ENCODE results near the gene RAB31. TPM values are rescaled to one million over a fixed set of nuclear protein-coding genes. Genes with fewer than 3 reads are reported as not detected.
"Not testable (repeated sequence)": the region's sequence is repeated elsewhere in the genome, so short reads cannot be mapped to it uniquely, and the experiment has no call there.

The RAB31 gene
- total RNA-seq, 1 experiment from 2014 or later = 32.9 TPM

DNA sequence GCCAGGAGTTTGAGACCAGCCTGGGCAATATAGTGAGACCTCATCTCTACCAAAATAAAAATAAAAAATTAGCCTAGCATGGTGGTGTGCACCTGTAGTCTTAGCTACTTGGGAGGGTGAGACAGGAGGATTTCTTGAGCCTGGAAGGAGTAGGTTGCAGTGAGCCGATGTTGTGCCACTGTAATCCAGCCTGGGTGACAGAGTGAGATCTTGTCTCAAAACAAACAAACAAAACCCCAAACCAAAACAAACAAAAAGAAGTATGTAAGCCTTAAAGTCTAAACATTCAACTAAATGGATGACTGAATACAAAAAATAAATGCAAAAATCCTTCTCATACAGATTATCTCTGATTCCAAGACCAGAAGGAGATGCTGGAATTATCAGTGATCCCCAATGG is 58.6 kb downstream of the RAB31 start:
- ChIA-PET CTCF (no interaction called here), POLR2A (no interaction called here)
- H3K27ac Mint-ChIP-seq = no peak overlapping the region
- TF ChIP-seq FOXP1 (CRISPR knock-in tag; IDR thresholded peaks at IDR 0.05; ENCODE audit: borderline replicate concordance) = no peak
- TF ChIP-seq ZNF219 (CRISPR knock-in tag; IDR thresholded peaks at IDR 0.05; ENCODE audit: borderline replicate concordance) = no peak
- TF ChIP-seq NFATC4 (CRISPR knock-in tag; IDR thresholded peaks at IDR 0.05) = no peak
- TF ChIP-seq, protein P1, sequence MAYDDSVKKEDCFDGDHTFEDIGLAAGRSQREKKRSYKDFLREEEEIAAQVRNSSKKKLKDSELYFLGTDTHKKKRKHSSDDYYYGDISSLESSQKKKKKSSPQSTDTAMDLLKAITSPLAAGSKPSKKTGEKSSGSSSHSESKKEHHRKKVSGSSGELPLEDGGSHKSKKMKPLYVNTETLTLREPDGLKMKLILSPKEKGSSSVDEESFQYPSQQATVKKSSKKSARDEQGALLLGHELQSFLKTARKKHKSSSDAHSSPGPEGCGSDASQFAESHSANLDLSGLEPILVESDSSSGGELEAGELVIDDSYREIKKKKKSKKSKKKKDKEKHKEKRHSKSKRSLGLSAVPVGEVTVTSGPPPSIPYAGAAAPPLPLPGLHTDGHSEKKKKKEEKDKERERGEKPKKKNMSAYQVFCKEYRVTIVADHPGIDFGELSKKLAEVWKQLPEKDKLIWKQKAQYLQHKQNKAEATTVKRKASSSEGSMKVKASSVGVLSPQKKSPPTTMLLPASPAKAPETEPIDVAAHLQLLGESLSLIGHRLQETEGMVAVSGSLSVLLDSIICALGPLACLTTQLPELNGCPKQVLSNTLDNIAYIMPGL (CRISPR knock-in tag; IDR thresholded peaks at IDR 0.05) = no peak
- TF ChIP-seq, protein P2, sequence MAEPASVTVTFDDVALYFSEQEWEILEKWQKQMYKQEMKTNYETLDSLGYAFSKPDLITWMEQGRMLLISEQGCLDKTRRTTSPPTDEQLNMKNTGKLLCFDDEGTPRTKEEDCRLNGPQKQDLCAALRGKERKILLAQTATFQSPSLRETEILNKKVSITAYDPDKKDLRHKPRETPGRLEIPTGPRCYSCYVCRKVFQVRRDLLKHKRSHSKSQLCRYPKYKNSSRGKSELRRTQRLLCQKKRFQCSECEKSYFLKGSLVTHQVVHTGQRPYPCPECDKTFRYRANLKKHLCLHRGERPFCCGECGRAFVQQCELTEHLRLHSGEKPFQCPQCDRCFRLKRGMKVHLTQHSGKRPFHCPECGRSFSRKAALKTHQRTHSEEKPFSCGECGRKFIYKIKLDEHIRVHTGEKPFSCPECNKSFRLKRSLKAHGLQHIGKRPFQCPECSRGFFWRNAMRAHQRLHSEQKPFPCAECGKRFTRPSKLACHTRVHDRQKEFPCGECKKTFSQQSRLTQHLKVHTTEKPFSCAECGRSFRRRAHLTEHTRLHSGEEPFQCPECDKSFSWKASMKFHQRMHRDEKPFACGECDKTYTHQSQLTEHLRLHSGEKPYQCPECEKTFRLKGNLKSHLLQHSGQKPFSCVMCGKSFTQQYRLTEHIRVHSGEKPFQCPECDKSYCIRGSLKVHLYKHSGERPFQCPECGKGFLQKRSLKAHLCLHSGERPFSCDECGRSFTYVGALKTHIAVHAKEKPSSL (CRISPR knock-in tag; conservative IDR thresholded peaks at IDR 0.05) = no peak
- TF ChIP-seq, protein P3, sequence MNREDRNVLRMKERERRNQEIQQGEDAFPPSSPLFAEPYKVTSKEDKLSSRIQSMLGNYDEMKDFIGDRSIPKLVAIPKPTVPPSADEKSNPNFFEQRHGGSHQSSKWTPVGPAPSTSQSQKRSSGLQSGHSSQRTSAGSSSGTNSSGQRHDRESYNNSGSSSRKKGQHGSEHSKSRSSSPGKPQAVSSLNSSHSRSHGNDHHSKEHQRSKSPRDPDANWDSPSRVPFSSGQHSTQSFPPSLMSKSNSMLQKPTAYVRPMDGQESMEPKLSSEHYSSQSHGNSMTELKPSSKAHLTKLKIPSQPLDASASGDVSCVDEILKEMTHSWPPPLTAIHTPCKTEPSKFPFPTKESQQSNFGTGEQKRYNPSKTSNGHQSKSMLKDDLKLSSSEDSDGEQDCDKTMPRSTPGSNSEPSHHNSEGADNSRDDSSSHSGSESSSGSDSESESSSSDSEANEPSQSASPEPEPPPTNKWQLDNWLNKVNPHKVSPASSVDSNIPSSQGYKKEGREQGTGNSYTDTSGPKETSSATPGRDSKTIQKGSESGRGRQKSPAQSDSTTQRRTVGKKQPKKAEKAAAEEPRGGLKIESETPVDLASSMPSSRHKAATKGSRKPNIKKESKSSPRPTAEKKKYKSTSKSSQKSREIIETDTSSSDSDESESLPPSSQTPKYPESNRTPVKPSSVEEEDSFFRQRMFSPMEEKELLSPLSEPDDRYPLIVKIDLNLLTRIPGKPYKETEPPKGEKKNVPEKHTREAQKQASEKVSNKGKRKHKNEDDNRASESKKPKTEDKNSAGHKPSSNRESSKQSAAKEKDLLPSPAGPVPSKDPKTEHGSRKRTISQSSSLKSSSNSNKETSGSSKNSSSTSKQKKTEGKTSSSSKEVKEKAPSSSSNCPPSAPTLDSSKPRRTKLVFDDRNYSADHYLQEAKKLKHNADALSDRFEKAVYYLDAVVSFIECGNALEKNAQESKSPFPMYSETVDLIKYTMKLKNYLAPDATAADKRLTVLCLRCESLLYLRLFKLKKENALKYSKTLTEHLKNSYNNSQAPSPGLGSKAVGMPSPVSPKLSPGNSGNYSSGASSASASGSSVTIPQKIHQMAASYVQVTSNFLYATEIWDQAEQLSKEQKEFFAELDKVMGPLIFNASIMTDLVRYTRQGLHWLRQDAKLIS (CRISPR knock-in tag; IDR thresholded peaks at IDR 0.05; ENCODE audit: borderline replicate concordance) = no peak
- TF ChIP-seq CREM (CRISPR knock-in tag; IDR thresholded peaks at IDR 0.05) = no peak
- TF ChIP-seq FOXK1 (CRISPR knock-in tag; IDR thresholded peaks at IDR 0.05) = no peak
- no peak for TF ChIP-seq ZNF423 (CRISPR knock-in tag; IDR thresholded peaks at IDR 0.05)
- TF ChIP-seq, protein P4, sequence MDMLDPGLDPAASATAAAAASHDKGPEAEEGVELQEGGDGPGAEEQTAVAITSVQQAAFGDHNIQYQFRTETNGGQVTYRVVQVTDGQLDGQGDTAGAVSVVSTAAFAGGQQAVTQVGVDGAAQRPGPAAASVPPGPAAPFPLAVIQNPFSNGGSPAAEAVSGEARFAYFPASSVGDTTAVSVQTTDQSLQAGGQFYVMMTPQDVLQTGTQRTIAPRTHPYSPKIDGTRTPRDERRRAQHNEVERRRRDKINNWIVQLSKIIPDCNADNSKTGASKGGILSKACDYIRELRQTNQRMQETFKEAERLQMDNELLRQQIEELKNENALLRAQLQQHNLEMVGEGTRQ (CRISPR knock-in tag; IDR thresholded peaks at IDR 0.05) = no peak
- no peak for TF ChIP-seq TEAD1 (CRISPR knock-in tag; IDR thresholded peaks at IDR 0.05)
- TF ChIP-seq SP1 (CRISPR knock-in tag; conservative IDR thresholded peaks at IDR 0.05) = no peak
- TF ChIP-seq IRF2 (CRISPR knock-in tag; IDR thresholded peaks at IDR 0.05; ENCODE audit: borderline replicate concordance, low read depth) = no peak
- no peak for TF ChIP-seq GTF2I (CRISPR knock-in tag; conservative IDR thresholded peaks at IDR 0.05)
- TF ChIP-seq, protein P5, sequence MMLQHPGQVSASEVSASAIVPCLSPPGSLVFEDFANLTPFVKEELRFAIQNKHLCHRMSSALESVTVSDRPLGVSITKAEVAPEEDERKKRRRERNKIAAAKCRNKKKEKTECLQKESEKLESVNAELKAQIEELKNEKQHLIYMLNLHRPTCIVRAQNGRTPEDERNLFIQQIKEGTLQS (CRISPR knock-in tag; conservative IDR thresholded peaks at IDR 0.05) = no peak
- no peak for TF ChIP-seq GABPB1 (CRISPR knock-in tag; IDR thresholded peaks at IDR 0.05)
- H3K27me3 Mint-ChIP-seq (ENCODE audit: low read depth) = no peaks in the 10 kb centered on the region
- H3K9me3 Mint-ChIP-seq = peaks cover 15% of the 10 kb centered on the region
- ATAC-seq = no peak
- no peak for DNase-seq (ENCODE audit: low spot score)
- peaks cover 30% of the 10 kb centered on the region for H3K4me1 Mint-ChIP-seq
- H3K4me3 Mint-ChIP-seq = no peak overlapping the region
- peaks cover 3% of the 10 kb centered on the region for H3K36me3 Mint-ChIP-seq

DNA sequence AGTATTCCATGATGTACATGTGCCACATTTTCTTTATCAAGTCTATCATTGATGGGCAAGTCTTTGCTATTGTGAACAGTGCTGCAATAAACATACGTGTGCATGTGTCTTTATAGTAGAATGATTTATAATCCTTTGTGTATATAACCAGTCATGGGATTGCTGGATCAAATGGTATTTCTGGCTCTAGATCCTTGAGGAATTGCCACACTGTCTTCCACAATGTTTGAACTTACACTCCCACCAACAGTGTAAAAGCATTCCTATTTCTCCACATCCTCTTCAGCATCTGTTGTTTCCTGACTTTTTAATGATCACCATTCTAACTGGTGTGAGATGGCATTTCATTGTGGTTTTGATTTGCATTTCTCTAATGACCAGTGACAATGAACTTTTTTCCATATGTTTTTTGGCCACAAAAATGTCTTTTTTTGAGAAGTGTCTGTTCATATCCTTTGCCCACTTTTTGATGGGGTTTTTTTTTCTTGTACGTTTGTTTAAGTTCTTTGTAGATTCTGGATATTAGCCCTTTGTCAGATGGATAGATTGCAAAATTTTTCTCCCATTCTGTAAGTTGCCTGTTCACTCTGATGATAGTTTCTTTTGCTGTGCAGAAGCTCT is 60.1 kb downstream of the RAB31 start:
- POLR2A ChIA-PET, CTCF ChIA-PET: not testable (repeated sequence)

DNA sequence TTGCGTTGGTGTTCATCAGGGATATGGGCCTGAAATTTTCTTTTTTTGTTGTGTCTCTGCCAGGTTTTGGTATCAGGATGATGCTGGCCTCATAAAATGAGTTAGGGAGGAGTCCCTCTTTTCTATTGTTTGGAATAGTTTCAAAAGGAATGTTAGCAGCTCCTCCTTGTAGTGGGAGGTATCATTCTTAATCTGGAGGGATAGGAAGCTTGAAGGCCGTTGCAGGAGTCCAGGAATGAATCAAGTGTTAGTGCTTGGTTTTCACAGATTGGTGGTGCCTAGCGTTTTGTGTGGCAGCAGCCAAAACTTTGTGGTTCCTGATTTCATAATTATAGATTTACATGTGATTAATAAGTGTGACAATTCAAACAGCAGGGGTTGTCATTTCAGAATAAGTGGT is 62.0 kb downstream of the RAB31 start:
- POLR2A ChIA-PET, H3K9me3 Mint-ChIP-seq: not testable (repeated sequence)

More for the DNA sequence above, 60.1 kb downstream of the RAB31 start:
- H3K27ac Mint-ChIP-seq; H3K27me3 Mint-ChIP-seq (ENCODE audit: low read depth); ATAC-seq; H3K36me3 Mint-ChIP-seq; H3K9me3 Mint-ChIP-seq; DNase-seq (ENCODE audit: low spot score); H3K4me3 Mint-ChIP-seq: not testable (repeated sequence)
- H3K4me1 Mint-ChIP-seq = peaks cover 42% of the 10 kb centered on the region

More for the DNA sequence above, 62.0 kb downstream of the RAB31 start:
- not testable (repeated sequence) for H3K27ac Mint-ChIP-seq; H3K27me3 Mint-ChIP-seq (ENCODE audit: low read depth); H3K36me3 Mint-ChIP-seq; DNase-seq (ENCODE audit: low spot score); H3K4me3 Mint-ChIP-seq; ATAC-seq
- CTCF ChIA-PET = interaction anchor here (0.6 to 0.7 kb wide), 4 partner anchors 22 to 573 kb away, joined by 3 to 4 read pairs (median 4); no protein-coding TSS in a partner anchor
- peaks cover 45% of the 10 kb centered on the region for H3K4me1 Mint-ChIP-seq

Measured in WTC11 (cell line).